D721Med (cell line): ENCODE results near the gene LLGL1.

Source experiments
- DNase-seq: peaks from one replicate; pipeline ENCODE4 v3.0.0; 2011; ENCODE audit warnings: low spot score; ENCODE audit not compliant: insufficient read length
- FAIRE-seq: peaks from 2 replicates; lab custom pipeline; 2011; peaks lifted over from hg19 to GRCh38; lab: Jason Lieb, UNC
- CTCF ChIP-seq: IDR thresholded peaks from 2 replicates; pipeline ENCODE4 v1.5.1; 2012; ENCODE audit warnings: mild to moderate bottlenecking, control low read depth; ENCODE audit not compliant: insufficient read depth; ENCODE audit errors: missing control alignments

The LLGL1 gene

DNA sequence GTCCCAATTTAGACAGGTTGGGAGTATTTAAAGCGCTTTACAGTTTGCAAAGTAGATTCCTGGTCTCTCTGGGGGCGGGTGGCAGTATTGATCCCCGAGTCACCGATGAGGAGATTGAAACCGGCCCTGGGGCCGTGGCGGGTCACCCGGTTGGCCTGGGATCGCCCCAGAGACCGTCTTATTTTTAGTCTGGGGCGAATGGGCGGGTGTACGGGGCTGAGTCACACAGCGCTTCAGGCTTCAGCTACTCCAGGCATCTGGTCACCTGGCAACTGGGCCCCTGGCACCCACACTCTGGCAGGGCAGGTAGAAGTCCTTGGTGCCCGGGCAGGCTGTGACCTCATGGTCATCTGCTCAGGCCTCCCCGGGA, 35.7 kb downstream of the LLGL1 start:
- FAIRE-seq (no peak), DNase-seq (no peak)
- no peak for TF ChIP-seq CTCF

- FAIRE-seq: no peak
- TF ChIP-seq CTCF: no peak
Observed at GRCh38 chr17:18261659-18262058, 36.2 kb downstream of the LLGL1 start.

DNA sequence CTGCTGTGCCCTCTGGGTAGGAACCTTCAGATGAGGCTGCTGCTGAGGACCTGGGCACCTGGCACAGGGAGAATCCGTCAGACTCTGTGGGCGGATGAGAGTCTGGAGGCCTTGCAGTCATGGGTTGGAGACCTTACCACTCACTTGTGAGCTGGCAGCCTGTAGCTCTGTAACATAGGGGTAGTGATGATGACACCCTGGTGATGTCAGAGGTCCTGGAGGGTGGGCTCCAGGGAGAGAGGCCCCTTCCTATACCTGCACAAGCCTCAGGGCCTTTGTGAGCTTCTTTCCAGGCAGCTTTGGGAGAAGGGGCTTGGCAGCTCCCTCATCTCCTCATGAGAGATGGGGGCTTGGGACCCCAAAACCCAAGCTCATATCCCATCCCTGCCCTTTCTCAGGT, 36.7 kb downstream of the LLGL1 start:
- FAIRE-seq (no peak), DNase-seq (no peak)
- TF ChIP-seq CTCF: no peak

More at GRCh38 chr17:18261659-18262058, 36.2 kb downstream of the LLGL1 start:
- DNase-seq: no peak

DNA sequence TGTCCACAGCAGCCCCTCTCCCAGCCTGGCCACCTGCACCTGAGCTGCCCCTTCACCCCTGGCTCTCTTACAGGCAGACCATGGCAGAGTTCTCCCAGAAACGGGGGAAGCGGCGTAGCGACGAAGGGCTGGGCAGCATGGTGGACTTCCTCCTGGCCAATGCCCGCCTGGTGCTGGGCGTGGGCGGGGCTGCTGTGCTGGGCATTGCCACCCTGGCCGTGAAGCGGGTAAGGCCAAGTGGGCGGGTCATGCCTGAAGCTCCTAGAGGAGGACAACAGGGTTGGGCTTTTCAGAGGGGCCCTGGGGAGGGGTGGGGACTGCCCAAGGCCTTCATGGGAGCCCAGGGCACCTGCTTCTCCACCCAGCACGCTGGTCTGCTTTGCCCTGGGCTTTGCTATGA, 37.2 kb downstream of the LLGL1 start:
- TF ChIP-seq CTCF: no peak
- DNase-seq: no peak
- FAIRE-seq: no peak

- TF ChIP-seq CTCF: no peak
- DNase-seq: no peak
- no peak for FAIRE-seq
Observed at GRCh38 chr17:18263885-18264682, 38.6 kb downstream of the LLGL1 start.

DNA sequence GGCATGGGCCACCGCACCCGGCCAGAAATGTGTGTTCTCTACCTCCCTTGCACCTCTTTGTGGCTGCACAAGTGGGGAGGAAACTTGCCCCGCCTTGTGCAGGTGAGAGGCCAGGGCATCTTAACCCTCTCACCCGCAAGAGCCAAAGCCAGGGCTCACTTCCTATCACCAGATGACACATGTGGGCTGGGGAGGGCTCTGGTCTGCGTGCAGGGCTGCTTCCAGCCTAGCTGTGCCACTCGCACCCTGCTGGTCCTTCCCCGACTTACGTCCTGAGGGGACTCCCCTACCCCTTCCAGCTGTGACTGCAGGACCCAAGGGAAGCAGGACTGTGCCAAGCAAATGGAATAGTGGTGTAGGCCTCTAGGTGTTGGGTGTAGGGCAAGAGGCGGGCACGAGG, 41.9 kb downstream of the LLGL1 start:
- FAIRE-seq (no peak), DNase-seq (no peak)
- TF ChIP-seq CTCF: no peak
